CD4-positive, alpha-beta T cell treated with Interferon alpha-2 for 1 hour (primary cell): Measurements from ENCODE around the gene TXN.
A peak's percentile ranks its signal among the peaks of the same experiment; 100 is the strongest.

Experiments
- DNase-seq, 2 donors: peaks; one replicate each; pipeline ENCODE4 v3.0.0-alpha.2; 2020 to 2022

TXN gene

GRCh38 chr9:110256380-110257096 is at the start of gene TXN:
TXN (minus strand) TSS chr9:110256507; CDS start chr9:110256435, 72 bp downstream.
- DNase-seq, result peak; percentile 85 to 86

- DNase-seq, result no peak
Observed at GRCh38 chr9:110303133-110303532, 46.8 kb upstream of the TXN start.

- DNase-seq, result no peak
Observed at GRCh38 chr9:110298043-110298605, 41.8 kb upstream of the TXN start.

GRCh38 chr9:110293248-110293647 is 36.9 kb upstream of the TXN start:
- no peak for DNase-seq

- no peak for DNase-seq
Observed at GRCh38 chr9:110291921-110292557, 35.7 kb upstream of the TXN start.

DNA sequence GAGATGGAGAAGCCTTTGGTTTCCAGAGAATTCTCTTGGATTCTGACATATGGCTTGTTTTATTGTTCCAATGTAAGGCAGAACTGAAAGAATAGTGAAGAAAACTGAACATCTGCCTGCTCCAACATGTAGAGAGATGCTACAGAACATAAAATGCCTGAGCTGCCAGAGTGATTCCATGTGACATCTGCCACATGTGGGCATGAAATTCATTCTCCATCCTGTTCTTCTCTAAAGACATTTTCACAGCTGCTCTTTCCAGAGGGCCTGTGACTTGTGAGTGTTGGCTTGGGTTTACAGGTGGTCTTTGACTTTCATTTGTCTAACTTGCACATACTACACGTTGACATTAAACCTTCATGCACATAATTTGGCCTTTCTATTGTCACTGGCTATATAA is 33.7 kb upstream of the TXN start:
- no peak for DNase-seq

GRCh38 chr9:110288503-110288902 is 32.2 kb upstream of the TXN start:
- DNase-seq, result no peak

GRCh38 chr9:110287289-110287680 is 31.0 kb upstream of the TXN start:
- DNase-seq, result no peak

DNA sequence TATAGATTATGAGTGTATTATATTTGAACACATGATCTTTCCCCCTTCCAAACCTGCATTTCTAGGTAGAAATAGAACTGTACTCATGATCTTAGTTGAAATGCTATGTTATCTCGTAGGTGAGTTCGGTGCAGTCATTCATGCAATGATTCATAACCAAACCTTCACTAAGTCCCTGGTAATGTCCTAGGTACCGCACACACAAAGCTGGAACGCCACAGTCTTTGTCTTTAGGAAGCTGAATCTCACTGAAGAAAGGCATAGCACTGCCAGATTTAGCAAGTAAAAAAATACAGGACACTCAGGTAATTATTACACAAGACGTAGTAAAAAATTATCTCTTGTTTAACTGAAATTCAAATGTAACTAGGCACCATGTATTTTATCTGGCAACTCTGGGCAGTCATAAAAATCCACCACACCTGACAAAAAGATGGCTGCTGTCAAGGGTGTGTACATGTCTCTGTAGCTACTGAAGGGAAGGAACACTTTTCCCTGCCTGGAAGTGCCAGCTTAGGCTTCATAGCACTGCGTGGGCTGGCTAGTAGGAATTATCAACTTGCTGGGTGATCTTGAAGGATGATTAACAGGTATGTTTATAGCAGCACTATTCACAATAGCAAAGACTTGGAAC is 28.0 kb upstream of the TXN start:
- DNase-seq, result no peak

- no peak for DNase-seq
Observed at GRCh38 chr9:110283751-110284150, 27.4 kb upstream of the TXN start.

DNA sequence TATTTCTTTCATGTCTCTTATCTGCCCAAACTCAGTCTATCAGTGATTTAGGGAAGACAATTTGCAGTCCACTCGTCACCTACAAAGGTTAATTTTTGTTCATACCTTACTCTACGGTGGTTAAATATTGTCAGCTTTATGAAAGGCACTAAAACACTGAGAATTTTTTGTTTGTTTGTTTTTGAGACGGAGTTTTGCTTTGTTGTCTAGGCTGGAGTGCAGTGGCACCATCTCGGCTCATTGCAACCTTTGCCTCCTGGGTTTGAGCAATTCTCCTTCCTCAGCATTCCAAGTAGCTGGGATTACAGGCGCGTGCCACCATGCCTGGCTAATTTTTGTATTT is 26.4 kb upstream of the TXN start:
- no peak for DNase-seq

- no peak for DNase-seq
Observed at GRCh38 chr9:110282018-110282738, 25.9 kb upstream of the TXN start.

DNA sequence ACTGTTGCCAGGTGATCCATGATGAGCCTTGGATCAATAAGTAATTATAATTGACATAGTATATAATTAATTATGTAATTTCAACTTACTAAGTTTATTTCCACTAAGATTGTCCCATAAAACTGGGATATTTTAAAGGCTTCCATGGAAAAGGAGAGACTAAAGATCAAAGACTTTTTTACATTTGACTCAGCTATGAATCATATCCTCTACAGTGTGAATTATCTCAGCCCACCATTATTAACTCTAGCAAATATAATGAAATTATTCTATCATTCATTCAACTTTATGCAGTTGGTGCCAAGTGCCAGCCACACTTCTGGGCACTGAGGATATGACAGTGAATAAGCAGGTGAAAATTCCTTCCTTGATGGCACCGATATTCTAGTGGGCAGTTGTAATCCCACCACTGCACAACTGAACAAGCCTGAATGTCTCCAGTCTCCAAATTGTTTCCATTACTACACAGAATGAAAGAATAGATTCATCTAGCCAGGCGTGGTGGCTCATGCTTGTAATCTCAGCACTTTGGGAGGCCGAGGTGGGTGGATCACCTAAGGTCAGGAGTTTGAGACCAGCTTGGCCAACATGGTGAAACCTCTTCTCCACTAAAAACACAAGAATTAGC is 21.9 kb upstream of the TXN start:
- no peak for DNase-seq

DNA sequence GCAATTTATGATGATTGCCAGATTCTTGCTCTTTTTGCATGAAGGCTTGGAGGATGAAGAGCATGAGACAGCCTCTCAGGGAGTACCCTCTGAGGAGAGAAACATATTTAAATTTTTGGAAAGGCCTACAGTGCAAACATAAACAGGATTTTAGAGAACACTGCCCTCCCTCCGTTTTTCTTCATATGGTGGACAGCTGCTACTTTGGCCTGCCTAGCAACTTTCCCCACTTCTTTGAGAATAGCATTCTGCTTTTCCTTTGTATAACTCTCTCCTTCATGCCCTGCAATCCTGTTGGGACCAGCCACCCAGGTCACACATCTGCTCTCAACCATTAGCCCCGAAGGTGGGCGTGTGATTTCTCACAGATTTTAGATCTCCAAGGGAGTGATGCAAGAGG is 20.5 kb upstream of the TXN start:
- DNase-seq, result no peak

DNA sequence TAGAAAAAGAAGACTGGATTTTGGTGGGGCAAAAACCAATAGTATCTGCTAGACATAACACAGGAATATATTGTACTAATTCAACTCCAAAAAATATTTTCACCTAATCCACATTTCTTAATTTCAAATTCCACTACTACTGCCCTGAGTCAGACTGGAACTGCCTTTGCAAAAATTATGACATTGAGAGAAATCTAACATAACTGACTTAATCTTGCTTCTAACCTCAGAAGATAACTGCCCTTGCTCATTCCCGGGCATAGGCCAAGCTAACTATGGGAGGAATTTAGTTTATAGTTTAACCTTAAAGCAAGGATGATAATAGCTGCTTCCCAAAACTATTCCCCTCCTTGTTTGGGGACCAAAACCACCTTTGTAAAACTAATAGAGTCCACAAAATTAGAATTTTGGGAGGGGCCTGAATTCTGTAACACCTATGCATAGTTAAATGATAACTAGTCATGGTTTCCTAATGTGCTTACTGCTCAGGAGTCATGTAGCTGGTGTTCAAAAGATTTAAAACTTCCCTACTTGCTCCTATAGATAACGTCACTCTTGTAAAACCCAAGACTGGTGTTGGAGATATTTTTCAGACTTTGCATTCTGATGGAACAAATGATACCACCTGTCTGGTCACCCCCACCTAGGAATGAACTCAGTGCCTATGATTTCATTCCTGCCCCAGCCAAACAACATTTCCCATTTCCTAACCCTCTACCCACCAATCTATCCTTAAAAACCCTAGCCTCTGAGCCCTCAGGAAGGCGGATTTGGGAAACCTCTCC is 14.1 kb upstream of the TXN start:
- DNase-seq, result no peak

DNA sequence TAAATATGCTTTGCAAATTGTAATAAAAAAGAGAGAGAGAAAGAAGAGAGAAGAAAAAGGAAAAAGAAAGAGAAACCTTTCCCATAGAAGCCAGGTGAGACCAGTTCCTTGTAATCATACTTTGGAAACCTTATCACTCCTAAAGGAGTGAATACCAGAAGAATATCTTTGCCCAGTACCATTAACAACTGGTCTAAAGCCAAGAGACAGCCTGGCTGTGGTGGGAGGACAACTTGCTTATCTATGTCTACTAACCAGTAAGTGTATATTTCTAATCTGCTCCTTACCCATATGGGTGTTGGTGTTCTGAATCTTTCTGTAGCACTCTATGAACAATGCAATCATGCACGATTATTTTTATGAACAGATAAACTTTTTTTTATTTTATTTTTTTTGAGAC is 10.5 kb upstream of the TXN start:
- no peak for DNase-seq

GRCh38 chr9:110261632-110262031 is 5.3 kb upstream of the TXN start:
- DNase-seq, result no peak

- DNase-seq, result no peak
Observed at GRCh38 chr9:110260911-110261310, 4.6 kb upstream of the TXN start.

- DNase-seq, result no peak
Observed at GRCh38 chr9:110259566-110259965, 3.3 kb upstream of the TXN start.

GRCh38 chr9:110258690-110259091 is 2.4 kb upstream of the TXN start:
- DNase-seq, result no peak

DNA sequence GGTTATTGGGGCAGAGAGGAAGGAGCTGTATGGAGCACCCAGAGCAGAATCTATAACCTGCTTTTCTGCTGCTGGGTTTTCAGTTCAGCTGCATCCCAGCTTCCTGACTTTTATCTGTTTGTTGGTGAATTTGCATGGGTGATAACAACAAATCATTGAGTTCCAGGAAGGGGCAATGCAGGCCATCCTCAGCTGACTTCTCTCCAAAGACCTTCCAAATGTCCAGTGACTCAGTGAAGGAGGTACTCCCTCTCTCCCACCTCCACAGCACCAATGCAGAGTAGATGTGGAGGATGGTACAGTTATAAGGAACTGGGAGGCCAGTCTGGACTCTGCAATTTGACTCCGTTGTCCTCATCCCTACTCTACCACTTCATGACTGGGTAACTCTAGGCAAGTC is 1.6 kb upstream of the TXN start:
- DNase-seq, result no peak
